Activated naive CD4-positive, alpha-beta T cell treated with anti-CD3 and anti-CD28 coated beads for 36 hours (primary cell): ENCODE measurements around the gene ACSM2B. TPM values are rescaled to one million over a fixed set of nuclear protein-coding genes. Genes with fewer than 3 reads are reported as not detected.
"Not testable (repeated sequence)": the region's sequence is repeated elsewhere in the genome, so short reads cannot be mapped to it uniquely, and the experiment has no call there.

Source experiments
- CTCF ChIA-PET: fragments of 350-600 bp; sonication (Branson Sonifier 250); formaldehyde crosslinking; loops from one replicate; lab custom pipeline; 2021; ENCODE audit warnings: antibody characterized with exemption; lab: Charles Lee
- DNase-seq: peaks from one replicate; pipeline ENCODE4 v3.0.0-alpha.2; 2020
- H3K27ac Mint-ChIP-seq: one replicate; pipeline ENCODE4 v1.8.0; 2021; ENCODE audit warnings: mild to moderate bottlenecking, mixed read lengths
- H3K27me3 Mint-ChIP-seq: one replicate; pipeline ENCODE4 v1.8.0; 2021; ENCODE audit warnings: low read depth, mixed read lengths
- H3K36me3 Mint-ChIP-seq: one replicate; pipeline ENCODE4 v1.8.0; 2021; ENCODE audit warnings: low read depth, mixed read lengths
- H3K4me1 Mint-ChIP-seq: one replicate; pipeline ENCODE4 v1.8.0; 2021; ENCODE audit warnings: low read depth, mixed read lengths
- H3K4me3 Mint-ChIP-seq: one replicate; pipeline ENCODE4 v1.8.0; 2021; ENCODE audit warnings: mild to moderate bottlenecking, moderate library complexity, mixed read lengths
- H3K9me3 Mint-ChIP-seq: one replicate; pipeline ENCODE4 v1.8.0; 2021; ENCODE audit warnings: mixed read lengths
- intact Hi-C: fragments of 100-400 bp; cut with micrococcal nuclease; formaldehyde crosslinking; loops from one replicate; pipeline ENCODE4 v1.15.1; 2023
- total RNA-seq, 2 experiments: library from RNA; stranded (reverse); gene quantifications; one replicate each; pipeline ENCODE4 v1.2.3, GENCODE V29; 2021

The ACSM2B gene
- total RNA-seq, 2 experiments from 2014 or later: not detected

DNA sequence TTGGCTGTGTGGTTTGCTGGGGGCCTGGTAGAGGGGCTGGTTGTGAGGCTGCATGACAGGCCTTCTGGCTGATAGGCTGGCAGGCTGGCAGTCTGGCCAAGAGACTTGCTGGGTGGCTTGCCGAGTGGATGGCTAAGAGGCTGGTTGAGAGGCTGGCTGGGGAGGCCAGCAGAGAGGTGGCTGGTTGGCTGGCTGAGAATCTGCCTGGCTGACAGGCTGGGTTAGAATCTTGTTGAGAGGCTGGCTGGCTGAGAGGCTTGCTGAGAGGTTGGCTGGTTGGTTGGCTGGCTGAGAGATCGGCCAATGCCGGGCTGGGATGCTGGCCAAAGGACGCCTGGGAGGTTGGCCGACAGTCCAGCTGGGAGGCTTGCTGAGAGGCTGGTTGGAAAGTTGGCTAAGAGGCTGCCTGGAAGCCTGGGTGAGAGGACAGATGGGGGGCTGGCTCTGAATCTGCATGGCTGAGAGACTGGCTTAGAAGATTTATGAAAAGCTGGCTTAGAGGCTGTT is 35.9 kb upstream of the ACSM2B start:
- Mint-ChIP-seq H3K4me3 (no peak overlapping the region), H3K36me3 (no peaks in the 10 kb centered on the region), H3K27me3 (peaks cover 11% of the 10 kb centered on the region), H3K27ac (no peak overlapping the region), H3K9me3 (no peaks in the 10 kb centered on the region), H3K4me1 (no peaks in the 10 kb centered on the region)
- intact Hi-C loops: no loop called here
- CTCF ChIA-PET: no interaction called here
- DNase-seq: no peak

DNA sequence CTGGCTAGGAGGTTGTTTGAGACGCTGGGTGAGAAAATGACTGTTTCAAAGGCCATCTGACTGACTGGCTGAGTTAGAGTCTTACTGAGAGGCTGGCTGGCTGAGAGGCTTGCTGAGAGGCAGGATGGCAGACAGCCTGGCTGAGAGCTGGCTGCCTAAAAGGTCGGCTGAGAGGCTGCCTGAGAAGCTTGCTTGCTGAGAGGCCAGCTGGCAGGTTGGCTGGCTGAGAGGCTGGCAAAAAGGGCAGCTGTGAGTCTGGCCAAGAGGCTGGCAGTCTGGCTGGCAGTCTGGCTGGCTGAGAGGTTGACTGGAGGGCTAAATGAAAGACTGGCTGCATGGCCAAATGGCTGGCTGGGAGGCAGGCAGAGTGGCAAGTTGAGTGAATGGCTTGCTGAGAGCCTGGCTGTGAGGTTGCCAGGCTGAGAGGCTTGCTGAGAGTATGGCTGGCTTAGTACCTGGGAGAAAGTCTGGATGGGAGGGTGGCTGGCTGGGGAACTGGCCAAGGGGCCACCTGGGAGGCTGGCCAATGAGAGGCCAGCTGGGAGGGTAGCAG is 35.3 kb upstream of the ACSM2B start:
- H3K4me3 Mint-ChIP-seq: no peak overlapping the region
- DNase-seq: no peak
- H3K9me3 Mint-ChIP-seq: no peaks in the 10 kb centered on the region
- H3K27me3 Mint-ChIP-seq: peaks cover 11% of the 10 kb centered on the region
- H3K36me3 Mint-ChIP-seq: no peaks in the 10 kb centered on the region
- intact Hi-C loops: no loop called here
- no peak overlapping the region for H3K27ac Mint-ChIP-seq
- CTCF ChIA-PET: no interaction called here
- H3K4me1 Mint-ChIP-seq: no peaks in the 10 kb centered on the region

DNA sequence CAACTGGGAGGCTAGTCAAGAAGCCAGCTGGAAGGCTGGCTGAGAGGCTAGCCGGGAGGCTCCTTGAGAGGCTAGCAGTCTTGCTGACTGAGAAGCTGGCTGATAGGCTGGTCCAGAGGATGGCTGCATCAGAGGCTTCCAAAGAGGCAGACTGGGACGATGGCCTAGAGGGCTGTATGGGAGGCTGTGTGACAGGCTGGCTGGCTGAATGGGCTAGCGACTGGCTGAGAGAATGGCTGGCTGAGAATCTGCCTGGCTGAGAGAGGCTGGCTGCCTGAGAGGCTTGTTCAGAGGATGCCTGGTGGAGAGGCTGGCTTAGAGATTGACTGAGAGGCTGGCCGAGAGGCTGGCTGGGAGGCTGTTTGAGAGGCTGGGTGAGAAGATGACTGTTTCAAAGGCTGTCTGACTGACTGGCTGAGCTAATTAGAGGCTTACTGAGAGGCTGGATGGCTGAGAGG is 34.8 kb upstream of the ACSM2B start:
- intact Hi-C loops: no loop called here
- DNase-seq: no peak
- Mint-ChIP-seq H3K27ac (no peak overlapping the region), H3K9me3 (no peaks in the 10 kb centered on the region), H3K27me3 (peaks cover 11% of the 10 kb centered on the region), H3K36me3 (no peaks in the 10 kb centered on the region), H3K4me3 (no peak overlapping the region), H3K4me1 (no peaks in the 10 kb centered on the region)
- CTCF ChIA-PET: no interaction called here

DNA sequence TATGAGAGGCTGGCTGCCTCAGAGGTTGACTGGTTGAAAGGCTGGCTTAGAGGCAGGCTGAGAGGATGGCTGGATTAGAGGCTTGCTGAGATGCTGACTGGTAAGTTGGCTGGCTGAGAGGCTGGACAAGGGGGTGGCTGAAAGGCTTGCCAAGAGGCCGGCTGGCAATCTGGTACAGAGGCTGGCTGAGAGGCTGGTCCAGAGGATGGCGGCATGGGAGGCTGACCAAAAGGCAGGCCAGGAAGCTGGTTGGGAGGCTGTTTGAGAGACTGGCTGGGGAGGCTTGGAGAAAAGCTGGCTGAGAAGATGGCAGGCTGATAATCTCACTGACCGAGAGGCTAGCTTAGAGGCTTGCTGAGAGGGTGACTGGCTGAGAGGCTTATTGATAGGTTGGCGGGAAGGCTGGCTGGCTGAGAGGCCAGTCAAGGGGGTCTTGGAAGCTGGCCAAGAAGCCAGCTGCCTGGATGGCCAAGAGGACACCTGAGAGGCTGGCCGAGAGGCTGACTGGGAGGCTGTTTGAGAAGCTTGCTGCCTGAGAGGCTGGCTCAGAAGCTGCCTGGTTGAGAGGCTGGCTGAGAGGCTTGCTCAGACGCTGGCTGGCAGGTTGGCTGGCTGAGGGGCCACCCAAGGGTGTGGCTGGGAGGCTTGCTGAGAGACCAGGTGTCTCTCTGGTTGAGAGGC is 34.2 kb upstream of the ACSM2B start:
- H3K27ac Mint-ChIP-seq: no peak overlapping the region

DNA sequence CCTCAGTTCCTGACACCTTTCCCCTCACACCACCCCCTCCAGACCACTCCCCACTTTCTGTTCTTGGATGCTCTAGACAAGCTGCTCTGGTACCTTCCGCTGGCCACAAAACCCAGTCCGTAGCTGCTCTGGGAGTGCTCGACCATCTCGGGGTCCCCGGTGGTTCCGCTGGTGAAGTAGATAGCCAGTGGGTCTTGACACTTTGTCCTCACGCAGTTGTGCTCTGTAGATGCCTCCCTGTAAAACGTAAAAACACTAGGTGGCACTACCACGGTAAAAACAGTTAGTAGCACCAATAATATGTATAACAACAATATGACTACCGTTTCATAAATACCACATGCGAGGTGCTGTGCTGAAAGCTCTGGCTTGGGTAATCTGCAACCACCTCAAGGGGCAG is 26.0 kb upstream of the ACSM2B start:
- not testable (repeated sequence) for H3K4me1 Mint-ChIP-seq, H3K27ac Mint-ChIP-seq, H3K36me3 Mint-ChIP-seq, H3K9me3 Mint-ChIP-seq, H3K4me3 Mint-ChIP-seq, H3K27me3 Mint-ChIP-seq
- intact Hi-C loops: loop anchor here (5.0 kb wide), 2 partner anchors 90 to 480 kb away; no protein-coding TSS in a partner anchor
- DNase-seq: peak; percentile 18
- CTCF ChIA-PET: interaction anchor here (0.6 kb wide), 1 partner anchor 282 kb away, joined by 3 read pairs; no protein-coding TSS in a partner anchor

More for the DNA sequence above, 34.2 kb upstream of the ACSM2B start:
- Mint-ChIP-seq H3K4me3 (no peak overlapping the region), H3K4me1 (no peaks in the 10 kb centered on the region), H3K9me3 (no peaks in the 10 kb centered on the region), H3K36me3 (no peaks in the 10 kb centered on the region), H3K27me3 (peaks cover 15% of the 10 kb centered on the region)
- intact Hi-C loops: no loop called here
- CTCF ChIA-PET: no interaction called here
- DNase-seq: no peak

DNA sequence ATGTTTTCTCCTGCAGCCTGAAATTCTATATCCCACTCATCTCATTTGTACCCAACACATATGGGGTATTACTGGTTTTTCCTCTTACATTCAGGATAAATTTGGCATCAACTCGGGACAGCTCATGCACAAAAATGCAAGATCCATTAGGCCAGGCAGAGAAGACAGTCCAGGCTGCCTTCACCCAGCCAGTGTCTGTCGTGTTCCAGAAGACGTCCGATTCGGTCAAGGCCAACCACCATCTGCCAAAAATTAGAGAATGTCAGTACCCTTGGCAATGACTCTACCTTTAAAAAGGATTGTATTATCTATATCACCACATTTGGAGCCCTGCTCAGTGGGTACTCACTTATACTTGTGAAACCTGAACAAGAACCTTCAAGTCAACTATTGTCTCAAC is 23.3 kb upstream of the ACSM2B start:
- H3K27ac Mint-ChIP-seq, DNase-seq, H3K9me3 Mint-ChIP-seq, H3K4me1 Mint-ChIP-seq, intact Hi-C loops, CTCF ChIA-PET, H3K27me3 Mint-ChIP-seq, H3K36me3 Mint-ChIP-seq, H3K4me3 Mint-ChIP-seq: not testable (repeated sequence)

DNA sequence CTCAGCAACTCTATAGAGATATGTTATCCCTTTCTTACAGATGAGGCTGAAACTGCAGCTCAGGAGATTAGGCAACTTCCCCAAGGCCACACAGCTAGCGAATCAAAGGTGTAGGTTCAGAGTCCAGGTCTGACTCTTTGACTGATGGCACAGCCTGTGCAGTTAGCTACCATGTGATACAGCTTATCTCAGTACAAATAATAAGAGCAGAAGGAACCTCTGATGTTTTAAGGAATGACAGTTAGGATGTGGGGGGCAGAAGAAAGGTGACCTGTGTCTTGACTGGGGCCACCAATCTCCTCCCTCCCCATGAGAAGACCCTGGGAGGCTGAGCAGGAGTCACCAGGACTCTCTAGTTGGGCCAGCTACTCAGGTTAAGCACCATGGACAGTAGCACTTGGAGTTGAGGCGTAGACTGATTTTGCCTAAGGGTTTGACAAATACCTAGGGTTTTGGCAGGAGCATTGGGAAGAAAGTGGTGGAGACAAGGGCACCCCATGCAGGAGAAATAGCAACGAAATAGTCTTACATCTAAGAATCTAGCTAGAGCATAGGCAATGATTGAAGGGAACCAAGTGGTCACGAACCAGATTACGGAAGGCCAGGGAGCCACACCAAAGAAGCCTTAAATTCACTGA is 22.8 kb upstream of the ACSM2B start:
- CTCF ChIA-PET: no interaction called here
- H3K9me3 Mint-ChIP-seq: no peaks in the 10 kb centered on the region
- intact Hi-C loops: no loop called here
- H3K4me1 Mint-ChIP-seq: no peaks in the 10 kb centered on the region
- no peak overlapping the region for H3K27ac Mint-ChIP-seq
- DNase-seq: no peak
- H3K27me3 Mint-ChIP-seq: peaks cover 5% of the 10 kb centered on the region
- no peak overlapping the region for H3K4me3 Mint-ChIP-seq
- H3K36me3 Mint-ChIP-seq: no peaks in the 10 kb centered on the region

DNA sequence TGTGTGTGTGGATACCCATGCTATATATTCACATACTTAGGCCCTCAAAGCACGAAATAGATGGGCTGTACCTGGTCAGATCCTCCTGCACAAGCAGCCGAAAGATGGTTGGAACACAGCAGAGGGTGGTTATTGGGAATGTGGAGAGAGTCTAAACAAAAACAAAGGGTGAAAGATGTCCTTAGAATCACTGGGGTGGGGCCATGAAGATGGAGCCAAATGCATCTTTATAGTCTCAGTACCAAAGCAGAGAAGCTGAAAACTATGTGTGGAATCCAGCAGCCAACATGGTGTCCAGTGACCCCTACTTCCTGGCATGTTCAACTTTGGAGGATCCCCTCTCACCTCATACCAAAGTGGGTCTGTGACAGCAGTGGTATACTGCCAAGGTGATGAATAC is 19.5 kb upstream of the ACSM2B start:
- intact Hi-C loops, H3K27ac Mint-ChIP-seq, H3K4me3 Mint-ChIP-seq, H3K27me3 Mint-ChIP-seq, DNase-seq, H3K36me3 Mint-ChIP-seq, H3K4me1 Mint-ChIP-seq, CTCF ChIA-PET, H3K9me3 Mint-ChIP-seq: not testable (repeated sequence)

DNA sequence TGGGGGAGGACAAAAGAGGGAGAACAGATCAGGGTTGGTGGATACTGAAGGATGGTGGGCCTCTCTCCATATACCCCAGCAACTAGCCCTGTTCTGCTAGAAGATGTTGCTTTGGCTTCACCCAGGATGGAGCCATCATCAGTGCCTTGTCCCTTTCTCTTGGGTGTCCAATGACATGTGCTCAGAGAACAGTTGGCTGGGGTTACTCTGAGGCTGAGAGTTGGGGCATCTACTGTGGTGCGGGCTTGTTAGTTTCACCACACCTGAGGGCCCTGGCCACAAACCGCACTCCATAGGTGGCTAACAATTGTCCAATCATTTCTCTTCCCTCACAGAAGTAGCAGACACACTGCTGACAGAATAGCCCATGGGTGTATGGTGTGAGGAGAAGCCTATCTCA is 18.9 kb upstream of the ACSM2B start:
- CTCF ChIA-PET, H3K36me3 Mint-ChIP-seq, H3K9me3 Mint-ChIP-seq, H3K4me1 Mint-ChIP-seq, H3K4me3 Mint-ChIP-seq, DNase-seq, intact Hi-C loops, H3K27ac Mint-ChIP-seq, H3K27me3 Mint-ChIP-seq: not testable (repeated sequence)

DNA sequence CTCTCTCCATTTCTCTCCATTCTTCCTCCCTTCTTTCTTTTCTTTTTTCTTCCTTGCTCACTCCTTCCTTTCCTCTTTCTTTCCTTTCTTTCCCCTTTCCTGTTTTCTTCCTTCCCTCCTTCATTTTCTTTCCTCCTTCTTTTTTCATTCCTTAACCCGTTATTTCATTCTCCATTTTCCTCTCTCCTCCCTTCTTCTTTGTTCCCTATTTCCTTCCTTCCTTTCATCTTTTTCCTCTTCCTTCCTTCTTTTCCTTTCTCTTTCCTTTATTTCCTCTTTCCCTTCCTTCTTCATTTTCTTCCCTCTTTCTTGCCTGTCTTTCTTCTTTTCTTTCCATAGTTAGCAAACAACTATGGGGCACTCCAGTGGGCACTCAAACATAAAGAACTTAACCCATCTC is 16.6 kb upstream of the ACSM2B start:
- CTCF ChIA-PET: not testable (repeated sequence)

DNA sequence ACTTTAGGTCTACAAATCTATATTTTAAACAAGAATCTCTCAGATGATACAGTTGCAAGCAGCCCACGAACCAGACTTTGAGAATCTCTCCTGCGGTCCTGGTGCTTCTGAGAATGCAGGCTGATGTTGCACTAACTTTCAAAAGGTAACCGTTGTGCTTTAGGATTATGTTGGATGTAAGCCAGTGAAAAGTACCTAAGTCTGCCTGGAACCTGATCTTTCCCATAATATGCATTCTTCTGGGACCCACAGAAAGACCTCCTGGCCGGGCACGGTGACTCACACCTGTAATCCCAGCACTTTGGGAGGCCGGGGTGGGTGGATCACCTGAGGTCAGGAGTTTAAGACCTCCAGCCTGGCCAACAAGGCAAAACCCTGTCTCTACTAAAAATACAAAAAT is 13.3 kb upstream of the ACSM2B start:
- H3K27ac Mint-ChIP-seq, H3K9me3 Mint-ChIP-seq, CTCF ChIA-PET, H3K36me3 Mint-ChIP-seq, H3K4me3 Mint-ChIP-seq, H3K27me3 Mint-ChIP-seq, intact Hi-C loops, DNase-seq, H3K4me1 Mint-ChIP-seq: not testable (repeated sequence)

More for the DNA sequence above, 16.6 kb upstream of the ACSM2B start:
- H3K4me3 Mint-ChIP-seq, H3K27ac Mint-ChIP-seq, H3K4me1 Mint-ChIP-seq, intact Hi-C loops, H3K27me3 Mint-ChIP-seq, H3K9me3 Mint-ChIP-seq, DNase-seq, H3K36me3 Mint-ChIP-seq: not testable (repeated sequence)

DNA sequence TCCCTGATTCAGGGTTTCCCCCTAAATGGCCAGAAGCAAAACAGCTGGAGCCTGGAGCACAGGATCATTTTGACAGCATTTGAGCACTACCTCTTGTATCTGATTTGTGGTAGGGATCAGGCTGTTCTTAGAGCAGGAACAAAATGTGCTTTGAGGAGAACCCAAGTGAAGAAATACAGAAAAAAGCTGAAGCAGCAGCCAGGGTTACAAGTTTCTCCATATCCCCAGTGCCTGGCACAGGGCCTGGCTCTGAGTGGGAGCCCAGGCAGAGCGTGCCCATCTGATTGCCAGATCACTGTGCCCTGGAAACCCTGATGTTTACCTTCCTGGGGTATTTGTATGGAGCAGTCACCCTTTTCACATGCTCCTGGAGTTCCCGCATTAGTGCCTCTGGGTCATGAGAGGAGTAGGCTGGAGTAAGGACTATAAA is 11.5 kb upstream of the ACSM2B start:
- not testable (repeated sequence) for H3K9me3 Mint-ChIP-seq, H3K36me3 Mint-ChIP-seq

DNA sequence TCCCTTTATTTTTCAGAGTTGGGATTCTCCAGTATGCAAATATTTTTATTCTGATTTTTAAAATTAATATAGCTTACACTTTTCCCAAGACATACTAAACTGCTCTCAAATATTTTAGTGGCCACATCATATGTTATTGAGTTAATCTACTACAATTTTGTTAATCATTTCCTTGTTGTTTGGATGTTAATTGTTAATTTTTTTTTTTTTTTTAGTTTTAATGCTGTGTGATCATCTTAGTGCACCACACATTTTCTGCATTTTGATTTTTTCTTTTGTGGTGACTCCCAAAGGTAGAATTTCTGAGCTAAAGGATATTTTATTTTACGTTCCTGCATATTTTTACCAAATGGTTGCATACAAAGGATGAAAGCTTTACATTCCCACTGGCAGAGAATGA is 10.5 kb upstream of the ACSM2B start:
- H3K36me3 Mint-ChIP-seq, H3K4me3 Mint-ChIP-seq, intact Hi-C loops, CTCF ChIA-PET, H3K4me1 Mint-ChIP-seq, H3K9me3 Mint-ChIP-seq, DNase-seq, H3K27me3 Mint-ChIP-seq, H3K27ac Mint-ChIP-seq: not testable (repeated sequence)

More for the DNA sequence above, 11.5 kb upstream of the ACSM2B start:
- DNase-seq, H3K4me1 Mint-ChIP-seq, CTCF ChIA-PET, intact Hi-C loops, H3K27me3 Mint-ChIP-seq, H3K4me3 Mint-ChIP-seq, H3K27ac Mint-ChIP-seq: not testable (repeated sequence)
